GM12878 (cell line): ENCODE measurements around the gene C1QL1. TPM values are rescaled to one million over a fixed set of nuclear protein-coding genes. Genes with fewer than 3 reads are reported as not detected.

Experiments used
- CEBPZ ChIP-seq: fragments of 150-350 bp; IDR thresholded peaks from 2 replicates; pipeline ENCODE4 v1.6.1; 2016; ENCODE audit warnings: low read depth, low read length
- CUX1 ChIP-seq: IDR thresholded peaks from 2 replicates; pipeline ENCODE4 v1.6.1; 2012; ENCODE audit warnings: improper control_type of control experiment, low read depth, low read length; ENCODE audit not compliant: insufficient replicate concordance
- SIN3A ChIP-seq: IDR thresholded peaks from 2 replicates; pipeline ENCODE4 v1.6.1; 2012; ENCODE audit warnings: low read depth, low read length, improper control_type of control experiment
- TCF7 ChIP-seq: IDR thresholded peaks from 2 replicates; pipeline ENCODE4 v1.6.1; 2014; ENCODE audit warnings: antibody characterized with exemption, borderline replicate concordance
- ZBTB40 ChIP-seq: fragments of 450-650 bp; IDR thresholded peaks from 2 replicates; pipeline ENCODE4 v1.6.1; 2016; ENCODE audit warnings: mild to moderate bottlenecking, moderate library complexity, borderline replicate concordance
- polyA plus RNA-seq, 11 experiments: library from polyadenylated mRNA; depleted of rRNA in 4 of 11; unstranded in 6 of 11; stranded (reverse) in 5 of 11; fragments of >200 nt; fragmentation: Nextera tagmentation in 4 of 11; fragmentation: Illumina TruSeq in 1 of 11; extraction: Ambion mirVana in 4 of 11; extraction: Trizol in 1 of 11; gene quantifications; 1 replicate in 1 of 11; 2 replicates in 10 of 11; pipeline versions ENCODE4 v1.2.1 to v1.2.3, GENCODE V29; 2011 to 2016; ENCODE audit warnings: inconsistent platforms in 2 of 11, missing spikeins in 2 of 11, low read depth in 1 of 11
- total RNA-seq, 4 experiments: library from RNA; depleted of rRNA in 3 of 4; stranded (reverse); fragments of >200 nt in 3 of 4; fragmentation: Illumina TruSeq in 1 of 4; extraction: Trizol in 1 of 4; gene quantifications; 2 replicates each; pipeline versions ENCODE4 v1.2.1 to v1.2.3, GENCODE V29; 2013 to 2021

Gene C1QL1
- total and polyA plus RNA-seq, 10 of the 15 experiments (the other 5 are each of a cell fraction or from before 2014, with no cell fraction given) = not detected

GRCh38 chr17:44931376-44931775 is 36.7 kb downstream of the C1QL1 start (continued):
- TF ChIP-seq SIN3A = no peak
- no peak for TF ChIP-seq TCF7
- TF ChIP-seq CEBPZ = no peak
- no peak for TF ChIP-seq CUX1
- no peak for TF ChIP-seq ZBTB40
- TF ChIP-seq, all 136 proteins: peak for 0
